ENCODE data around the gene INTS11. TPM values are rescaled to one million over a fixed set of nuclear protein-coding genes. Genes with fewer than 3 reads are reported as not detected.
A peak's percentile ranks its signal among the peaks of the same experiment; 100 is the strongest.

The INTS11 gene
- total and polyA plus RNA-seq, 2 of the 13 experiments (the other 11 are each of a cell fraction or from before 2014, with no cell fraction given) = 52.8 to 94.8 TPM

GRCh38 chr1:1274299-1274930 is 50.0 kb downstream of the INTS11 start (continued):
- TF ChIP-seq ZNF318 (CRISPR knock-in tag; IDR thresholded peaks at IDR 0.05) = no peak
- TF ChIP-seq ZNF33B (CRISPR knock-in tag; IDR thresholded peaks at IDR 0.05) = 0 out of 2 replicates have a peak, but pooled peaks have one; percentile 38
- no peak for TF ChIP-seq ZNF44 (CRISPR knock-in tag; IDR thresholded peaks at IDR 0.05)
- TF ChIP-seq MAFF (IDR thresholded peaks at IDR 0.05; ENCODE audit: low read depth, low read length) = no peak
- TF ChIP-seq ZNF235 (CRISPR knock-in tag; IDR thresholded peaks at IDR 0.05; ENCODE audit: borderline replicate concordance) = no peak
- TF ChIP-seq SNAPC2 (CRISPR knock-in tag; IDR thresholded peaks at IDR 0.05) = no peak
- no peak for TF ChIP-seq ZNF678 (CRISPR knock-in tag; IDR thresholded peaks at IDR 0.05)
- peak; percentile 52; the same call in 1 of the 2 replicates for TF ChIP-seq MTERF4 (CRISPR knock-in tag; IDR thresholded peaks at IDR 0.05)
- peak; percentile 66 for TF ChIP-seq ZNF883 (CRISPR knock-in tag; IDR thresholded peaks at IDR 0.05; ENCODE audit: not compliant biosample characterization)
- TF ChIP-seq ZNF704 (CRISPR knock-in tag; IDR thresholded peaks at IDR 0.05; ENCODE audit: borderline replicate concordance) = 0 out of 2 replicates have a peak, but pooled peaks have one; percentile 7
- TF ChIP-seq ZSCAN21 (CRISPR knock-in tag; IDR thresholded peaks at IDR 0.05; ENCODE audit: borderline replicate concordance) = no peak
- peak; percentile 36 to 53; a peak in 1 of 4 replicates for TF ChIP-seq HMGXB4 (CRISPR knock-in tag; IDR thresholded peaks at IDR 0.05; ENCODE audit: borderline replicate concordance in 1 of 2, low read depth in 1 of 2)
- TF ChIP-seq ZBTB34 (CRISPR knock-in tag; IDR thresholded peaks at IDR 0.05) = no peak
